BJ (cell line): ENCODE measurements around the gene PLAAT4. TPM values are rescaled to one million over a fixed set of nuclear protein-coding genes. Genes with fewer than 3 reads are reported as not detected.
A peak's percentile ranks its signal among the peaks of the same experiment; 100 is the strongest.

Experiments
- CTCF ChIA-PET: fragments of 350-600 bp; formaldehyde crosslinking; extraction: SDS; loops from one replicate; lab custom pipeline; 2021; ENCODE audit warnings: antibody characterized with exemption, inconsistent platforms; lab: Yijun Ruan, JAX
- POLR2A ChIA-PET: fragments of 300-600 bp; sonication (Branson Sonifier 250); formaldehyde crosslinking; extraction: SDS; loops from one replicate; lab custom pipeline; 2021; ENCODE audit warnings: antibody characterized with exemption; lab: Charles Lee
- DNase-seq: peaks from one replicate; pipeline ENCODE4 v3.0.0-alpha.2; 2011; ENCODE audit warnings: low read depth
- H3K27me3 ChIP-seq: 2 replicates; pipeline ENCODE4 v1.6.0; 2011; ENCODE audit warnings: low read length; ENCODE audit not compliant: control insufficient read depth, insufficient read depth
- H3K36me3 ChIP-seq: 2 replicates; pipeline ENCODE4 v1.5.1; 2011; ENCODE audit warnings: low read length; ENCODE audit not compliant: control insufficient read depth, insufficient read depth
- H3K4me3 ChIP-seq: 2 replicates; pipeline ENCODE4 v1.5.1; 2011; ENCODE audit warnings: low read depth, mild to moderate bottlenecking, control low read depth, low read length
- polyA plus RNA-seq: library from polyadenylated mRNA; depleted of rRNA; stranded (reverse); fragments of >200 nt; gene quantifications from 2 replicates; pipeline ENCODE4 v1.2.3, GENCODE V29; 2011
- TF ChIP-seq, protein P1 (sequence below): IDR thresholded peaks from 2 replicates; pipeline ENCODE4 v1.5.1; 2011; ENCODE audit warnings: low read depth, mild to moderate bottlenecking, control low read depth, inconsistent platforms, low read length, moderate library complexity; ENCODE audit not compliant: insufficient read depth

Gene PLAAT4
- polyA plus RNA-seq, 1 experiment = 7.1 TPM

DNA sequence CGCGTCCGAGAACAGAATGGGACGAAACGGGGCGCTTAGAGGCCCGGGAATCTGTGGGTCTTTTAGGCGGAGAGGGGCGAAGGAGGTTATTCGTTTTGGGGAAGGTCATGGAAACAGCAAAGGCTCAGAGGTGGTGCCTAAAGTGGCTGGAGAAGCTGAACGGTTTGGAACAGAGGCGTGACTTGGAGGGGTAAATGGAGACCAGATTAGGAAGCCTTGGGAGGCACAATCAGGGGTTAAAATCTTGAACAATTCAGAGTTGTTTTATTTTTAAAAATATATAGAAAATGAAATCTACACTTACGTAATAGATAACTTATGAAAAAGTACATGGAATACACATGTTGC is 45.4 kb upstream of the PLAAT4 start:
- DNase-seq = no peak
- H3K36me3 ChIP-seq = no peaks in the 10 kb centered on the region
- peak overlapping the region; percentile 24; the same call in 1 of the 2 replicates for H3K4me3 ChIP-seq
- peaks cover 21% of the 10 kb centered on the region for H3K27me3 ChIP-seq
- POLR2A ChIA-PET = no interaction called here
- TF ChIP-seq, protein P1, sequence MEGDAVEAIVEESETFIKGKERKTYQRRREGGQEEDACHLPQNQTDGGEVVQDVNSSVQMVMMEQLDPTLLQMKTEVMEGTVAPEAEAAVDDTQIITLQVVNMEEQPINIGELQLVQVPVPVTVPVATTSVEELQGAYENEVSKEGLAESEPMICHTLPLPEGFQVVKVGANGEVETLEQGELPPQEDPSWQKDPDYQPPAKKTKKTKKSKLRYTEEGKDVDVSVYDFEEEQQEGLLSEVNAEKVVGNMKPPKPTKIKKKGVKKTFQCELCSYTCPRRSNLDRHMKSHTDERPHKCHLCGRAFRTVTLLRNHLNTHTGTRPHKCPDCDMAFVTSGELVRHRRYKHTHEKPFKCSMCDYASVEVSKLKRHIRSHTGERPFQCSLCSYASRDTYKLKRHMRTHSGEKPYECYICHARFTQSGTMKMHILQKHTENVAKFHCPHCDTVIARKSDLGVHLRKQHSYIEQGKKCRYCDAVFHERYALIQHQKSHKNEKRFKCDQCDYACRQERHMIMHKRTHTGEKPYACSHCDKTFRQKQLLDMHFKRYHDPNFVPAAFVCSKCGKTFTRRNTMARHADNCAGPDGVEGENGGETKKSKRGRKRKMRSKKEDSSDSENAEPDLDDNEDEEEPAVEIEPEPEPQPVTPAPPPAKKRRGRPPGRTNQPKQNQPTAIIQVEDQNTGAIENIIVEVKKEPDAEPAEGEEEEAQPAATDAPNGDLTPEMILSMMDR = no peak
- CTCF ChIA-PET = interaction anchor here (0.6 to 6.5 kb wide), 3 partner anchors 12 to 758 kb away, joined by 3 to 32 read pairs (median 8); no protein-coding TSS in a partner anchor

DNA sequence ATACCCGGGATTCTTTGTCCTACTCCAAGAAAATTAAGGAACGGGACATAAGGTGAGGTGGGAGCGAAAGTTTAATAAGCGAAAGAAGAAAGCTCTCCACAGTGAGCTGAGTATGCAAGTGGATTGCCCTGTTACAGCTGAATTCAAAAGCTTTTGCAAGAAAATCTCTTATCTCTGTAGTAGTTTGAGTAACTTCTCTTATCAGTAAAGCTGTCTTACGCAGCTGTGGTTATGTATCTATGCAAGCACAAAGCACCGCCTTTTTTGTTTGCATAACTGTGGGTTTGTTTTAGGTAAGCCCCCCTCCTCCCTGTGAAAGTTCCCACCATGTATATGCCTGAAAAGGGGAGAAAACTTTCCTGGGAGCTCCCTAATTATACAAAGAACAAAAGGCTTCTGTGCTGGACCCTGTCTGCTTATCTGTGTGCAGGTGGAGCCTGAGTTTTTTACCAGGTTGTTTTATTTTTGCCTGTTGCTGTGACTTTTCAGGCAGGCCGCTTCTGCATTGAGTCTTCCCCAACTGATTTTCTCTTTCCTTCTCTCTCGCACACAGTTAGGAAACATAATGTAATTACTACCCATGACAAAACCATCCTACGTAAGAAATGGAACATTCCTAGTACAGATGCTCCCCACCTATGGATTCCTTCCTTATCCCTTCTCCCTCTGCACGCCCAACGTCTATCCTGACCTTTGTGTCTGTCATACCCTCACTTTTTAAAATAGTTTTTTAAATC is 44.8 kb upstream of the PLAAT4 start:
- ChIA-PET POLR2A (no interaction called here), CTCF (interaction anchor here (0.6 to 6.5 kb wide), 4 partner anchors 9 to 759 kb away, joined by 3 to 32 read pairs (median 6); no protein-coding TSS in a partner anchor)
- Histone ChIP-seq H3K36me3 (no peaks in the 10 kb centered on the region), H3K4me3 (no peak overlapping the region), H3K27me3 (peaks cover 21% of the 10 kb centered on the region)
- no peak for DNase-seq
- TF ChIP-seq, protein P1 = no peak

DNA sequence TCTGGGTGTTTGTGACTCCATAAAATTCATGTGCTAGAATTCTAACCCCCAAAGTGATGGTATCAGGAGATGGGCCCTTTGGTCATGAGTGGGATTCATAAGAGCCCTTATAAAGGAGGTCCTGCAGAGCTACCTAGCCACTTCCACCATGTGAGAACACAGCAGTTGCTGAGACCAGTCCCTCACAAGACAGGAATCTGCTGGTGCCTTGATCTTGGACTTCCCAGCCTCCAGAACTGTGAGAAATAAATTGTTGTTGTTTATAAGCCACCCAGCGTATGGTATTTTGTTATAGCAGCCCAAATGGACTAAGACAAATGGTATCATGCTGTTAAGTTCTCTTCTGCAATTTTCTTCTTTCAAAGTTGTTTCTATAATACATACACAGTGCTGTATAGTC is 44.2 kb upstream of the PLAAT4 start:
- H3K36me3 ChIP-seq = no peaks in the 10 kb centered on the region
- no peak for DNase-seq
- ChIA-PET POLR2A (no interaction called here), CTCF (interaction anchor here (0.9 to 6.5 kb wide), 2 partner anchors 10 to 13 kb away, joined by 3 to 32 read pairs; no protein-coding TSS in a partner anchor)
- TF ChIP-seq, protein P1 = no peak
- H3K27me3 ChIP-seq = peaks cover 21% of the 10 kb centered on the region
- no peak overlapping the region for H3K4me3 ChIP-seq

DNA sequence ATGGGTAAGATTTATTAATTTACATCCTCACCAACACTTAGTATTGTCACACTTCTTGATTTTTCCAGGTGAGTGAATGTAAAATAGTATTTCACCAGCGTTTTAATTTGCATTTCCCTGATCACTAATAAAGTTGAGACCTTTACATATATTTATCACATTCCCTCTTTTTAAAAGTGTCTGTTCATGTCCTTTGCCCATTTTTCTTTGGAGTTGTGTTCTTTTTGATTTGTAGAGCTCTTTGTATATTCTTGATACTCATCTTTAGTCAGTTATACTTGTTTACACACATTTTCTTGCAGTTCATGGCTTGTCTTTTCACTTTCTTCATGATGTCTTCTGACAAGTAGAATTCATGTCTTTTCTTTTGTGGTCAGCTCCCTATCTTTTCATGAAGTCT is 43.5 kb upstream of the PLAAT4 start:
- CTCF ChIA-PET = interaction anchor here (6.5 kb wide), 1 partner anchor 14 kb away, joined by 32 read pairs; no protein-coding TSS in a partner anchor
- no peak overlapping the region for H3K4me3 ChIP-seq
- no peak for DNase-seq
- no peaks in the 10 kb centered on the region for H3K36me3 ChIP-seq
- POLR2A ChIA-PET = no interaction called here
- peaks cover 21% of the 10 kb centered on the region for H3K27me3 ChIP-seq
- TF ChIP-seq, protein P1 = no peak

DNA sequence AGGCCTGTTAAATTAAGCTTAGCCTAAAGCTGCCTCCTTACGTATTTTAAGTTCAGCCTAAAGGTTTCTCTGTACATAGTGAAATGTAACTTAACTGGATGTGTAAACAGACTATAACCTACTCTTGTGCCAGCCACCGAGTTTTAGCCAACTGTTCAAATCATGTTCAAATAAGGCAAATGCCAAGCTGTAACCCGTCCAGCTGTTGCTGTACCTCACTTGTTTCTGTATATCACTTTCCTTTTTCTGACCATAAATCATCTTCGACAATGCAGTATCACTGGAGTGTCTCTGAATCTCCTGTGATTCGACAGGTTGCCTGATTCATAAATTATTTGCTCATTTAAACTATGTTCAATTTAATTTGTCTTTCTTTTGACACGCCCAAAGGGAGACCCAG is 41.6 kb upstream of the PLAAT4 start:
- Histone ChIP-seq H3K4me3 (no peak overlapping the region), H3K27me3 (peaks cover 19% of the 10 kb centered on the region), H3K36me3 (no peaks in the 10 kb centered on the region)
- POLR2A ChIA-PET = no interaction called here
- no peak for DNase-seq
- TF ChIP-seq, protein P1 = no peak
- CTCF ChIA-PET = interaction anchor here (1.0 kb wide), 1 partner anchor 27 kb away, joined by 3 read pairs; no protein-coding TSS in a partner anchor
